Lung (tissue), 12 donors: ENCODE results near the gene PHACTR1. TPM values are rescaled to one million over a fixed set of nuclear protein-coding genes. Genes with fewer than 3 reads are reported as not detected.
A peak's percentile ranks its signal among the peaks of the same experiment; 100 is the strongest.

Experiments
- ATAC-seq: fragments of 200-7000 bp; cut with Tn5 transposase; one replicate; pipeline ENCODE4 v1.9.1; 2020; ENCODE audit warnings: moderate number of reproducible peaks; ENCODE audit not compliant: insufficient read depth, low FRiP score
- DNase-seq, 3 donors: peaks; one replicate each; pipeline ENCODE4 v3.0.0-alpha.2; 2013 to 2017
- H3K27ac ChIP-seq, 2 donors: one replicate each; pipeline ENCODE4 v1.5.1; 2013; ENCODE audit warnings: mild to moderate bottlenecking in 2 of 2, moderate library complexity in 2 of 2, control low read depth in 1 of 2, inconsistent platforms in 1 of 2, low read depth in 1 of 2, low read length in 1 of 2
- H3K27me3 ChIP-seq, 3 donors: one replicate each; pipeline ENCODE4 v1.5.1; 2013; ENCODE audit warnings: low read length in 2 of 3; ENCODE audit not compliant: control insufficient read depth in 3 of 3, insufficient read depth in 3 of 3
- H3K36me3 ChIP-seq, 4 donors: one replicate each; pipeline ENCODE4 v1.5.1; 2013; ENCODE audit warnings: low read length in 4 of 4, mild to moderate bottlenecking in 1 of 4, moderate library complexity in 1 of 4; ENCODE audit not compliant: control insufficient read depth in 4 of 4, insufficient read depth in 4 of 4
- H3K4me1 ChIP-seq, 5 donors: one replicate each; pipeline ENCODE4 v1.5.1; 2013; ENCODE audit warnings: low read length in 5 of 5, mild to moderate bottlenecking in 2 of 5, moderate library complexity in 1 of 5; ENCODE audit not compliant: control insufficient read depth in 5 of 5, insufficient read depth in 5 of 5
- H3K4me3 ChIP-seq: one replicate; pipeline ENCODE4 v1.5.1; 2013; ENCODE audit warnings: mild to moderate bottlenecking, control low read depth, moderate library complexity
- H3K9ac ChIP-seq, 2 donors: one replicate each; pipeline ENCODE4 v1.5.1; 2013; ENCODE audit warnings: low read length in 2 of 2, control low read depth in 1 of 2; ENCODE audit not compliant: insufficient read depth in 1 of 2
- H3K9me3 ChIP-seq, 4 donors: one replicate each; pipeline ENCODE4 v1.5.1; 2013; ENCODE audit warnings: low read length in 3 of 4, mild to moderate bottlenecking in 1 of 4, moderate library complexity in 1 of 4; ENCODE audit not compliant: control insufficient read depth in 4 of 4, insufficient read depth in 3 of 4
- WGBS, 2 donors: extraction: QIAGEN DNeasy Blood & Tissue Kit; methylation state at CpG; one replicate each; pipeline ENCODE4 v1.1.7; 2013; 5-methylcytosine and 5-hydroxymethylcytosine counted together
- polyA plus RNA-seq, 2 donors: library from polyadenylated mRNA; stranded (reverse); fragments of 200-250 nt; gene quantifications; one replicate each; pipeline ENCODE4 v1.2.1, GENCODE V29; 2013
- total RNA-seq, 2 donors: library from RNA; depleted of rRNA in 1 of 2; stranded (reverse); fragments of >200 nt in 1 of 2; gene quantifications; one replicate each; pipeline ENCODE4 v1.2.1, GENCODE V29; 2014 to 2021
- TF ChIP-seq, protein P1 (sequence below): IDR thresholded peaks from 2 replicates; pipeline ENCODE4 v1.5.1; 2012; ENCODE audit warnings: mild to moderate bottlenecking; ENCODE audit errors: control extremely low read depth, extremely low read depth
- donor health status: control.
- donor health status: control.
- donor health status: Bipolar disorder and iron deficiency.
- donor health status: healthy.
- donor health status: DM: yes; HTN: yes; CAD: no.

Gene PHACTR1
- total and polyA plus RNA-seq, 4 donors = 16.3 to 58.8 (median 41.9) TPM

DNA sequence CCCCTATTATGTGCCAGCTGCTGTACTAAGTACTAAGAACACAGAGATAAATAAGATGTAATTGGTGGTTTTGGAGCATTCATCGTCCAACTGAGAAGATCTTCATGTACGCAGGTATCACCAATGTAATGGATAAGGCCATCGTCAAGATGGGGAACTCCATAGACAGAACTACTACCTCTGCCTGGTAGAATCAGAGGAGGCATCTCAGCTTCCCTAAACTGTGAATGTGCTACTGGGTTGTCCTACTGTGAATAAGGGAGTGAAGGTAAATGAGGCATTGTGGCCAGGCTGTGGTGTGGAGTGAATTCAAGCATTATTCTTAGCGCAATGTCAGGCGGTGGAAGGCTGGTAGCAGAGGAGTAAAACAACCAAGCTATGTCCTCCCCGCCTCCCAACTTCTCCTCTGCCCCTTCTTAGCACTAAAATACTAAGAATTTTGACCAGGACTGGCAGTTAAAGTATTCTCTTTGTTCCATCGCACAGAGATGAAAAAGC is 543.6 kb downstream of the PHACTR1 start:
- peaks cover 0 to 13% (median 0%) of the 10 kb centered on the region in 5 donors for H3K4me1 ChIP-seq
- H3K27ac ChIP-seq = no peak overlapping the region
- no peaks in the 10 kb centered on the region for H3K36me3 ChIP-seq
- TF ChIP-seq, protein P1, sequence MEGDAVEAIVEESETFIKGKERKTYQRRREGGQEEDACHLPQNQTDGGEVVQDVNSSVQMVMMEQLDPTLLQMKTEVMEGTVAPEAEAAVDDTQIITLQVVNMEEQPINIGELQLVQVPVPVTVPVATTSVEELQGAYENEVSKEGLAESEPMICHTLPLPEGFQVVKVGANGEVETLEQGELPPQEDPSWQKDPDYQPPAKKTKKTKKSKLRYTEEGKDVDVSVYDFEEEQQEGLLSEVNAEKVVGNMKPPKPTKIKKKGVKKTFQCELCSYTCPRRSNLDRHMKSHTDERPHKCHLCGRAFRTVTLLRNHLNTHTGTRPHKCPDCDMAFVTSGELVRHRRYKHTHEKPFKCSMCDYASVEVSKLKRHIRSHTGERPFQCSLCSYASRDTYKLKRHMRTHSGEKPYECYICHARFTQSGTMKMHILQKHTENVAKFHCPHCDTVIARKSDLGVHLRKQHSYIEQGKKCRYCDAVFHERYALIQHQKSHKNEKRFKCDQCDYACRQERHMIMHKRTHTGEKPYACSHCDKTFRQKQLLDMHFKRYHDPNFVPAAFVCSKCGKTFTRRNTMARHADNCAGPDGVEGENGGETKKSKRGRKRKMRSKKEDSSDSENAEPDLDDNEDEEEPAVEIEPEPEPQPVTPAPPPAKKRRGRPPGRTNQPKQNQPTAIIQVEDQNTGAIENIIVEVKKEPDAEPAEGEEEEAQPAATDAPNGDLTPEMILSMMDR = no peak
- no peak for ATAC-seq
- H3K9me3 ChIP-seq = no peaks in the 10 kb centered on the region
- no peaks in the 10 kb centered on the region for H3K27me3 ChIP-seq
- H3K9ac ChIP-seq = no peak overlapping the region
- 79 to 90% methylated on average over 7 of the region's 7 CpGs for WGBS, 2 donors
- DNase-seq = no peak
- no peak overlapping the region for H3K4me3 ChIP-seq

DNA sequence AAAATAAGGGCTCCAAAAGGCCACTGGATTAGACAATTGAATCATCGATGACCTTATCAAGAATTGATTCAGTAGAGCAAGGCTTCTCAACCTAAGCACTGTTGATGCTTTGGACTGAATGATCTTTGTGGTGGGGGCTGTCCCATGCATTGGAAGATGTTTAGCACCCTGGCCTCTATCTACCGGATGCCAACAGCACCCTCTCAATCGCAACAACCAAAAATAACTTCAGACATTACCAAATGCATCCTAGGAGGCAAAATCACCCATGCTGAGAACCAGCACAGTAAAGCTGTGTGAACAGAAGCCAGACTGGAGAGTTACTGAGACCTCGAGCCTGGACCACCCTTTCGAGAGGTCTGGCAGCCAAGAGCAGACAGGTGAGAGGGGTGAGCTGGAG is 544.3 kb downstream of the PHACTR1 start:
- Histone ChIP-seq H3K27me3 (no peaks in the 10 kb centered on the region), H3K36me3 (no peaks in the 10 kb centered on the region), H3K27ac (peak overlapping the region in 1 of 2 donors; percentile 1), H3K9me3 (no peaks in the 10 kb centered on the region), H3K4me1 (peaks cover 0 to 13% (median 0%) of the 10 kb centered on the region in 5 donors), H3K4me3 (no peak overlapping the region), H3K9ac (no peak overlapping the region)
- ATAC-seq = no peak
- TF ChIP-seq, protein P1 = no peak
- no peak for DNase-seq
- 90 to 93% methylated on average over 5 of the region's 5 CpGs for WGBS, 2 donors

DNA sequence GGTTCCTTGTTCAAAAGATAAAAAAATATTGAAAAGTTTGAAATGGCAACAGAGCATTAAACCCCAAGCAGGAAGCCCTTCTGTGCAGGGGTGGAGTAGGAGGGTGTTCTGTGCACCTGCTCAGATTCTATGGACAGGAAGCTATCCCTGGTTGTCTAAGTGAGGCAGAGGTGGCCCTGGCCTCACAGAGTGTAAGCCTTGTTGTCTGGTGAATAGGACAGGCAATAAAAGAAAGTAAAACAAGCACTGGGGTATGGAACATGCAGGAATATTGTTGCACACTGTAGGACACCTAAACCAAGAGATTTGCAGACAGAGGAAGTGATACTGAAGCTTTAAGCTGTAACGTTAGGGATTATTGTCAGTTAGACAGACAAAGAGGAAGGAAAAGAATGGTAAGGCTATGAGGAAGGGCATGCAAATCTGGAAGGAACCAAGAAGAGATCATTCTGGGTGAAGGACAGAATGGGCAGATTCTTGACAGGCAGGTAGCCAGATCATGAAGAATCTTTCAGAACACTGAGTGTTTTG is 545.0 kb downstream of the PHACTR1 start:
- Histone ChIP-seq H3K4me1 (peaks cover 0 to 9% (median 0%) of the 10 kb centered on the region in 5 donors), H3K9ac (no peak overlapping the region), H3K9me3 (peaks cover 0 to under 1% (median 0%) of the 10 kb centered on the region in 4 donors), H3K36me3 (no peaks in the 10 kb centered on the region), H3K4me3 (no peak overlapping the region), H3K27me3 (no peaks in the 10 kb centered on the region), H3K27ac (no peak overlapping the region)
- TF ChIP-seq, protein P1 = no peak
- 28 to 53% methylated on average over 1 of the region's 1 CpG for WGBS, 2 donors
- peak; percentile 47 for ATAC-seq
- DNase-seq = no peak
